ENCODE results near the gene FAM171A2.

FAM171A2 gene

DNA sequence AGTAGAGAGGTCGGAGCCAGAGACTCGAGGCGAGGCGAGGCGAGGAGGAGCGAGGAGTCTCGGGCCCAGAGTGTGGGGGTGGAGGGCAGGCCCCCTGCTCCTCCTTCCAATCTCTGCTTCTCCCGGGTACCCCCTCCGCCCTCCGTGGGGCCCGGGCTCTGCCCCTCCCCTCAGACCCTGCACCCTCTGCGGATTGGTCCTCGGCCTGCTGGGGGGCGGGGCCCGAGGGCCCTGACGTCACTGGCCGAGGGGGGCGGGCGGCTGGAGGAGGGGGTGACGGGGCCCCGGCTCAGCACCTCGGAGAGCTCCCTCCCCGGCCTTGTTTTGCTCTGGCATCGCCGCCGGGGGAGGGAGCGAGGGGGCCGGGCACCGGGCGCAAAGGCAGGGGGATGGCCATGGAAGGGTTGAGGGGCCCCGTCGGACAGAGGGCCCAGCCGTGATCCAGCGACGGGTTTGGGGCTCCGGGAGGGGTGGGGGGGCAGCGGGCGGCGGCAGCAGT lies 55.3 kb downstream of the FAM171A2 start, which contains the start of gene RUNDC3A:
RUNDC3A (plus strand) TSS at position 282 of the 499 bp plus-strand sequence. CDS start 232 bp downstream, outside the sequence.
- peak within 1 kb of the TSS; percentile 12 for H3K4me3 ChIP-seq (replicated peaks; ENCODE audit: insufficient read depth, low read length)
- H3K27me3 ChIP-seq (ENCODE audit: insufficient read depth, poor library complexity, severe bottlenecking), result peaks cover 8% of the 10 kb centered on the region
- TF ChIP-seq SPI1 (IDR thresholded peaks at IDR 0.05; ENCODE audit: borderline replicate concordance, low read depth) (no peak), REST (IDR thresholded peaks at IDR 0.05; ENCODE audit: insufficient replicate concordance, low read depth) (peak; percentile 96)
- peak in 1 of 2 experiments; percentile 38 for DNase-seq (ENCODE audit: low read depth in 1 of 2, low spot score in 1 of 2)
- no peak within 1 kb of the TSS for H3K27ac ChIP-seq (replicated peaks)

DNA sequence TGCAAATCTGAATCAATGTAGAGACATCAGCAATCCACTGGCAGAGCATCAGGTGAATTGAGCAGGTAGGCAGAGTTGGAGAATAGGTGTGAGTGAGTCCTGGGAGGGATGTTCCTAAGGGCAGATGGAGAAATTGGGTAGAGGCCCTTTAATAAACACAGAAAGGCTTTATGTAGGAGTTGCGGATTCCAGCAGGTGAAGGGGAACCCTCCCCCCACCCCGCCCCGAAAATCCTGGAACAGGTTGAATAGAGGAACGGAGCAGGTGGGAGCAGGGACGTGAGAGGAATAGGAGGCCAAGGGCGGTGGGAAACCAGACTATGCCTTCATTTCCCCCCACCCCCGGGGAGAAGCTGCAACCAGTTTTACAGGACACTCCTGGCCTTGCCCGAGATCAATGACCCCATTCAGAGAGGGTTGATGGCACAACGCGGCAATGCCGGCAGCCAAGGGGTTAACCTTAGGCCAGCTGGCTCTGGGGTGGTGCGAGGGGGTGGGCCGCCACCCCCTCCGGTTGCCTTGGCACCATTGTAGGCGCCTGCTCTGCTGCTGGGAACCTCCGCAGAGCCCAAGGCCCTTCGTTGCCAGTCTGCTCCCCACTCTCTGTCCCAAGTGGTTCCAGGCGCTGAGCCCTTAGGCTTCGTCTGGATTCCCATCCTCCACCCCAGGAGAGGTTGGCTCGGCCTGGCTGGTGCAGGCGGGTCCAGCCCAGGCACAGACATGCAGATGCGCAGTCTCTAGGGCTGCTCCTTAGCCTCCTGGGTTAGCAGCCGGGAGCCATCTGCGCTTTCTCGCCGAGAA lies 56.1 kb downstream of the FAM171A2 start:
- H3K4me3 ChIP-seq (replicated peaks; ENCODE audit: insufficient read depth, low read length), result no peak overlapping the region
- no peak for DNase-seq (ENCODE audit: low read depth in 1 of 2, low spot score in 1 of 2)

GRCh38 chr17:44304651-44305050 lies 59.0 kb downstream of the FAM171A2 start:
- no peak for DNase-seq (ENCODE audit: low read depth in 1 of 2, low spot score in 1 of 2)
- peaks cover 8% of the 10 kb centered on the region for H3K27me3 ChIP-seq (ENCODE audit: insufficient read depth, poor library complexity, severe bottlenecking)
- H3K27ac ChIP-seq (replicated peaks), result no peak overlapping the region
- H3K4me3 ChIP-seq (replicated peaks; ENCODE audit: insufficient read depth, low read length), result no peak overlapping the region
- TF ChIP-seq REST (IDR thresholded peaks at IDR 0.05; ENCODE audit: insufficient replicate concordance, low read depth) (no peak), POLR2AphosphoS5 (IDR thresholded peaks at IDR 0.05; ENCODE audit: low read depth) (no peak), CTCF (IDR thresholded peaks at IDR 0.05; ENCODE audit: insufficient read depth, low read length) (no peak), SPI1 (IDR thresholded peaks at IDR 0.05; ENCODE audit: borderline replicate concordance, low read depth) (no peak), GABPA (IDR thresholded peaks at IDR 0.05; ENCODE audit: low read depth) (no peak)

More for the DNA sequence above, 56.1 kb downstream of the FAM171A2 start:
- TF ChIP-seq REST (IDR thresholded peaks at IDR 0.05; ENCODE audit: insufficient replicate concordance, low read depth) (no peak), GABPA (IDR thresholded peaks at IDR 0.05; ENCODE audit: low read depth) (no peak), CTCF (IDR thresholded peaks at IDR 0.05; ENCODE audit: insufficient read depth, low read length) (no peak), SPI1 (IDR thresholded peaks at IDR 0.05; ENCODE audit: borderline replicate concordance, low read depth) (no peak), POLR2AphosphoS5 (IDR thresholded peaks at IDR 0.05; ENCODE audit: low read depth) (no peak)
- H3K27ac ChIP-seq (replicated peaks), result no peak overlapping the region
- peaks cover 8% of the 10 kb centered on the region for H3K27me3 ChIP-seq (ENCODE audit: insufficient read depth, poor library complexity, severe bottlenecking)
